Measurements from ENCODE around the gene TCF4.

The TCF4 gene

DNA sequence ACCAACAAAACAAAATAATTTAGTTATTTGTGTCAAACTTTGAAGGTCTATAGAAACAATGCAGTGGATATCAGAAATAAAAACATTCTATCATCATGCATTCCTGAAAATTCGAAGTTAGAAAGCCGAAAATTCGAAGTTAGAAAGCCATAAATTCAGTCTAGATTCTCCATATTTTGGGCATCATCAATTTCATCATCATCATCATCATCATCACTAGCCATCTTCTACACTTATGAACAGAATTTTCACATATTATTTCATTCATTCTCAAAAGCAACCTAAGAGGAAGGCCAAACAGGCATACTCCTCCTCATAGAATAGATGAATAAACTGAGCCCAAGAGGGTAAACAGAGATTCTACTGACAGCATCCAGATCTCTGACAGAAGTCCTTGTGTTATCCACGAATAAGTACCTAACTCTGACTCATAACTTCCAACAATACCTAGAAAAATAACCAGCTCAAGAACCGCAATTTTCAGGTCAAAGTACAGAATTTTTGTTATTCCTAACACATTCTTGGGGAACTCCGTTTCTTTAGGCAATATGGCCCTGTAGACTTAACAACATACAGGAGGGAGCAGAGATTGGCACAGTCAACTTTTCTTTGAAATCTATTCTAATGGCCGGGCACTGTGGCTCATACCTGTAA, 84.7 kb downstream of the TCF4 start:
- no peak for DNase-seq (ENCODE audit: extremely low spot score)
- POLR2A ChIA-PET = no interaction called here
- CTCF ChIA-PET = no interaction called here
- TF ChIP-seq BHLHE40 (IDR thresholded peaks at IDR 0.05; ENCODE audit: borderline replicate concordance) = no peak
- TF ChIP-seq, protein P1, sequence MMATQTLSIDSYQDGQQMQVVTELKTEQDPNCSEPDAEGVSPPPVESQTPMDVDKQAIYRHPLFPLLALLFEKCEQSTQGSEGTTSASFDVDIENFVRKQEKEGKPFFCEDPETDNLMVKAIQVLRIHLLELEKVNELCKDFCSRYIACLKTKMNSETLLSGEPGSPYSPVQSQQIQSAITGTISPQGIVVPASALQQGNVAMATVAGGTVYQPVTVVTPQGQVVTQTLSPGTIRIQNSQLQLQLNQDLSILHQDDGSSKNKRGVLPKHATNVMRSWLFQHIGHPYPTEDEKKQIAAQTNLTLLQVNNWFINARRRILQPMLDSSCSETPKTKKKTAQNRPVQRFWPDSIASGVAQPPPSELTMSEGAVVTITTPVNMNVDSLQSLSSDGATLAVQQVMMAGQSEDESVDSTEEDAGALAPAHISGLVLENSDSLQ (IDR thresholded peaks at IDR 0.05) = no peak
- no peak for TF ChIP-seq SUZ12 (IDR thresholded peaks at IDR 0.05)

DNA sequence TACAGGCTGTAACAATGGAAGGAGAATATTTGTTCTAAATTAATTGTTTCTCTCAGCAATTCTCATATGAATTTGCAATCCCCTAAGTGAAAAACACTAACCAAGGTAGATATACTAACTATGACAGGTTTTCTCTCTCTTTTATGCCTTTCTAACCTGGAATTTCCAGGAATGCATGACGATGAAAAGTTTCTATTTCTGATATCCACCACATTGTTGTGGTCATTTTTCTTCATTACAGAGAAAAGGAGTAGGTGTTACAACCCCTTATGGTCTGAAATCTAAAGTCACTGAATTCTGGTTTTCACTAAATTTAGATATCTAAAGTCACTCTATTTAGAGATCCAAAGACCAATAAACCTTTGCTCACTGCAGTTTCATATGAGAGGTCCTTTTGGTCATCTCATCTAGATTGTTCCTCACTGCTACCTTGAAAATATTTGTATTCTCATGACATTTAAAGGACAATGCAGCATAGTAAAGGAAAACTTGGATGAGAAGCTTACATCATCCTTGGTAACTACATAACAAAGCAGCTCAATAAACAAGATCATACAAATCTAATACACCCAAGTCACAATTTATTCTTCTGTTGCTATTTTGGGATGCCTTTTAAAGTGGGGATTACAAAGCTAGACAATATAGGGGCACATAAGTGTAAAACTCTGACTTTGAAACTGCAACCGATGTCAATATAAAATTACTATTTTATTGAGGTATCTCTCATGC, 85.8 kb downstream of the TCF4 start:
- ChIA-PET CTCF (no interaction called here), POLR2A (no interaction called here)
- no peak for DNase-seq (ENCODE audit: extremely low spot score)
- TF ChIP-seq BHLHE40 (IDR thresholded peaks at IDR 0.05; ENCODE audit: borderline replicate concordance) (no peak), NFRKB (IDR thresholded peaks at IDR 0.05) (no peak), FOXK2 (IDR thresholded peaks at IDR 0.05) (no peak), LEF1 (IDR thresholded peaks at IDR 0.05; ENCODE audit: borderline replicate concordance) (no peak), HDGF (IDR thresholded peaks at IDR 0.05; ENCODE audit: borderline replicate concordance) (no peak), ARNT (IDR thresholded peaks at IDR 0.05) (no peak), FOXM1 (IDR thresholded peaks at IDR 0.05; ENCODE audit: borderline replicate concordance) (no peak), FOXA1 (IDR thresholded peaks at IDR 0.05) (no peak), ELF4 (IDR thresholded peaks at IDR 0.05) (no peak), SUZ12 (IDR thresholded peaks at IDR 0.05) (no peak), CTBP1 (IDR thresholded peaks at IDR 0.05; ENCODE audit: borderline replicate concordance) (no peak), L3MBTL2 (conservative IDR thresholded peaks at IDR 0.05) (no peak), SP1 (IDR thresholded peaks at IDR 0.05) (no peak), TARDBP (IDR thresholded peaks at IDR 0.05) (no peak), ZNF384 (IDR thresholded peaks at IDR 0.05) (no peak)
- TF ChIP-seq, protein P1 (IDR thresholded peaks at IDR 0.05) = no peak

DNA sequence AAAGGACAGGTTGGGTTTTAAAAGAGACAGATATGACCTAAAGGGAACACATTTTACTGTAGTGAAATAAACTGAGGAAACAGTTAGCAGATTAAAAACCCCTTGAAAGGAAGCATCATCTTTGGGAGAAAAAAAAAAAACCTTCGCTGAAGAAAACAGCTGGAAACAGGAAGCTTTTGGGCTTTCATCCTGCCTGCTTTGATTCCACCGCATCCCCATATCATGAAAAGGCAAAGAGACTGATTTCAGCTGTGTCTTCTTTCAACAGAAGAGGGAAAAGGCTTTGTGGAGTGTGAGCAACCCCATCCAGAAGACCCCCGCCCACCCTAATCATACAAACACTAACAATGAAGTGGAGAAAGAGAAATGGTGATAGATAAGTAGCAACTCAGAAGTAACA, 86.4 kb downstream of the TCF4 start:
- ChIA-PET POLR2A (no interaction called here), CTCF (no interaction called here)
- no peak for DNase-seq (ENCODE audit: extremely low spot score)
- TF ChIP-seq, protein P1 (IDR thresholded peaks at IDR 0.05) = no peak

DNA sequence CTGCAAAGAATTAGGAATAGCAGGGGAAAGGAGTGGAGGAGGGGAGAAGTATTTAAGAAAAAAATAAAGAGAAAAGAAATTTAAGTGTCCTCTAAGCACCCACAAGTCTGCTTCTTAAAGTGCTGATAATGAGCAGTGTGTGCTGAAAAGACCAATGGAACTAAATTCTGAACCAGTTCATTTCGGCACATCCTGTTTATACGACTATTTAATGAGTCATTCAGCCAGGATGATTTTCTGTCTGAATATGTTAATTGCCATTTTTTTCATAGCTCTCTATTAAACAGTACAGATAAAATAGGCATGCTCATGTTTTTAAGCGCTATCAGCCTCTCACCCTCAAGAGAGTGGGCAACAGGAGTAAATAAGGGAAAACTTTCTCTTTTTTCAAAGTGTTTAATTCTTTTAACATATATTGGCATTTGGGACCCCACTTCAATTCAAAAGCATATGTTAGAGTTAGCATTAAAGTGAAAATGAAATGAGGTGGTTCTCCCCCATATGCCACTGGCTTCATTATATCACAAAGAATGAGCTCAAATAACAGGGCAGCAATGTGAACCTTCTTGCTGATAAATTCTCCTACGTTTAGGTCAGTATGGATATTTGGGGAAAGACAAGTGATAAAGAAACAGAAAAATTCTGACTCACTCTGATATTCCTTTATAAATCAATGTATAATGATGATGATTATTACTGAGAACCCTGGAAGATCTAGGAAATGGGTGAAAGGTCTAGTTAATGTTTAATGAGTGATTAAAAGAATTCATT, 87.5 kb downstream of the TCF4 start:
- ChIA-PET POLR2A (no interaction called here), CTCF (interaction anchor here (0.7 kb wide), 1 partner anchor 1182 kb away, joined by 3 read pairs; no protein-coding TSS in a partner anchor)
- TF ChIP-seq SP1 (IDR thresholded peaks at IDR 0.05) (no peak), SUZ12 (IDR thresholded peaks at IDR 0.05) (no peak), FOXA1 (IDR thresholded peaks at IDR 0.05) (no peak), TARDBP (IDR thresholded peaks at IDR 0.05) (no peak), BHLHE40 (IDR thresholded peaks at IDR 0.05; ENCODE audit: borderline replicate concordance) (no peak), ARNT (IDR thresholded peaks at IDR 0.05) (no peak)
- DNase-seq (ENCODE audit: extremely low spot score) = no peak

DNA sequence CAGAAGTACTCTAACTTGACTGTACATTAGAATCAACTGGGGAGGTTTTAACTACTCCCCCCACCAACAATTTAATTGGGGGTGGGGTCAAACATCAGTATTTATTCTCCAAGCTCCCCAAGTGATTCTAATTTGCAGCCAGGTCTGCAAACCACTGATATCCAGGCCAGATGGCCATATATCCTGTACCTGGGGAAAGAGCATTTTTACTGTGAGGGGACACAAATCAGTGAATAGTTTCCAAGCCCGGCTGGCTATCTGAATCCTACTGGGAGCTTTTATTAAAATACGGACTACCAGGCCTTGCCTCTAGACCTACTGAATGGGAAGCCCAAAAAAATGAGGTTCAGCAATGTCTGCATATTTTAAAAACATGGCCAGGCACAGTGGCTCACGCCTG, 88.5 kb downstream of the TCF4 start:
- TF ChIP-seq SP1 (IDR thresholded peaks at IDR 0.05) = no peak
- no peak for TF ChIP-seq L3MBTL2 (conservative IDR thresholded peaks at IDR 0.05)
- no peak for TF ChIP-seq ARNT (IDR thresholded peaks at IDR 0.05)
- TF ChIP-seq, protein P1 (IDR thresholded peaks at IDR 0.05) = no peak
- no peak for TF ChIP-seq CTBP1 (IDR thresholded peaks at IDR 0.05; ENCODE audit: borderline replicate concordance)
- TF ChIP-seq TARDBP (IDR thresholded peaks at IDR 0.05) = no peak
- POLR2A ChIA-PET = no interaction called here
- DNase-seq (ENCODE audit: extremely low spot score) = no peak
- CTCF ChIA-PET = interaction anchor here (0.6 to 0.7 kb wide), 2 partner anchors 81 to 1181 kb away, joined by 3 read pairs; no protein-coding TSS in a partner anchor

DNA sequence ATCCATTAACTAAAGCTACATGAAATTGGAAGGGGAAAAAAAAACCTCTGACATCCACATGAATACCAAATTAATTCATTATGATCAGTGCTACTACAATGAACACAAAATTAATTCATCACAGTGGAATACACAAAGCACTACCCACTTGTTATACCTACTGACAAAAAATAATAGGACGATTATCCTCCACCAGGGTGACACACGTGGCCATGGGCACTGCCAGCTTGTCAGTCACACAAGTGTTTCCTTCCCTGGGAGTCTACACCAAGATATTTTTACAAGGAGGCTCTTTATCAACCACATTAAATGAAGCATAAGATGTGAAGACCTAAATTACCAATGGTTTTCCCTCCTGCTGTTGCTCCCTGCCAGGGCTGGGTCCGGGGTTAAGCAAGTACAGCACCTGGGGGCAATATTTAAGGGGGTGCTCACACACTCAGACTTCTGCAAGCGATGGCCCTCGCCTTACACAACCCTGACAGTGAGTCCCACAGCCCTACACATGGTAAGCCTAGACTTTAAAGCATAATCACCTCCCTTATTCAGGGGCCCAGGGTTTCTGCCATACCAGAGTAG, 90.1 kb downstream of the TCF4 start:
- TF ChIP-seq BHLHE40 (IDR thresholded peaks at IDR 0.05; ENCODE audit: borderline replicate concordance) (no peak), FOXM1 (IDR thresholded peaks at IDR 0.05; ENCODE audit: borderline replicate concordance) (no peak), ZNF384 (IDR thresholded peaks at IDR 0.05) (no peak), FOXK2 (IDR thresholded peaks at IDR 0.05) (no peak), L3MBTL2 (conservative IDR thresholded peaks at IDR 0.05) (no peak), SUZ12 (IDR thresholded peaks at IDR 0.05) (no peak), FOXA1 (IDR thresholded peaks at IDR 0.05) (no peak)
- TF ChIP-seq, protein P1 (IDR thresholded peaks at IDR 0.05) = no peak
- POLR2A ChIA-PET = no interaction called here
- no peak for DNase-seq (ENCODE audit: extremely low spot score)
- CTCF ChIA-PET = no interaction called here

Measured in HEK293T (cell line).